ENCODE measurements around the gene CDRT15L2.
"Not testable (repeated sequence)": the region's sequence is repeated elsewhere in the genome, so short reads cannot be mapped to it uniquely, and the experiment has no call there.

CDRT15L2 gene

DNA sequence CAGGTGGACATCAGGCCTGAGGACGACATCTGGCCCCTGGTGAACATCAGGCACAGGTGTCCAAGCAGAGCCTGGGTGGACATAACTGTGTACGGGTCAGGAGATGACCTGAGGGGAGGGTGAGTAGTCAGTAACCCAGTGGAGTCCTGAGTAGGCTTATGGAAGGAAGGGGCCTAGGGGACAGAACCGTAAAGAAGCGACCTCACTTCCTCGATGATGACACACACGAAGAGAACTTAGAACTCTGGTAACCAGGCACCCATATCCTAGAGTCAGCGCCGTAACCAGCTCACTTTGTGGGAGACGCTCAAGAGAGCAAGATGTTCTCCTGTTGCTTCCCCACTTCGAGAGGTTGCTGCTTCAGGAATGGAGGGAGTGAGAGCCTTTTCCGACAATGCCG lies at the start of gene CDRT15L2:
CDRT15L2 (plus strand) TSS at position 301 of the 400 bp plus-strand sequence; CDS start at position 321, 20 bp downstream.
- not testable (repeated sequence) for DNase-seq (ENCODE audit: low spot score)

DNA sequence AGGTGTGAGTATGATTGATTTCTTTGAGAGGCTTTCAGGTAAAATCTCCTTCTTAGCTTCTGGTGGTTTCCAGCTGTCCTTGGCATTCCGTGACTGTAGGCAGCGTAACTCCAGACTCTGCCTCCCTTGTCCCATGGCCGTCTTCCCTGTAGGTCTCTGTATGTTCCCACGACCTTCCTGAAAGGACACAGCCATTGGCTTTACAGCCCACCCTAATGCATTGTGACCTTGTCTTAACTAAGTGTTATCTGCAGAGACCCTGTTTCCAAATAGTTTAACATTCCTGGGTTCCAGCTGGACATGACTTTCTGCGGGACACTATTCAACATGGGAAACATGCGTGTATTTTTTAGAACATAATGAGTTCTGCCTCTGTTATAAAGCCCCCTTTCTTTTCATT lies 49.4 kb upstream of the CDRT15L2 start:
- not testable (repeated sequence) for DNase-seq (ENCODE audit: low spot score)

DNA sequence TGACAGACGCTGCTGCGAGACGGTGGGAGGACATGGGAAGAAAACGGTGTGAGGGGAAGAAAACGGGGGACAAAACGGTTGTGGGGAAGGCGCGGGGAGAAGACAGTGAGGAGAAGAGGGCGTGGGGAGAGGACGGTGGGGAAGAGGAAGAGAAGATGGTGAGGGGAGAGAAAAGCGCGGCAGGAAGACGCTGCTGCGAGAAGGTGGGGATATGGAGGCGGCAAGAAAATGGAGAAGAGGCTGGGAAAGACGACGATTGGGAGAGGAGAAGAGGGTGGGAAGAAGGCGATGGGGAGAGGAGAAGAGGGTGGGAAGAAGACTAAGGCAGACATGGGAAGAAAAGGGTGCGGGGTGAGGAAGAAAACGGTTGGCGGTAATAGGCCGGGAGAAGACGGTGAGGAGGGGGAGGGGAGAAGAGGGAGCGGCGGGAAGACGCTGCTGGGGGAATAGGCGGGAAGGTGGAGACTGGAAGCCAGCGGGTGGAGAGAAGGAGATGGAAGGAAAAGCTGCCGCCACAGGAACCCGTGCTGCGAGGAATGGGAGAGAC lies 46.9 kb upstream of the CDRT15L2 start:
- DNase-seq (ENCODE audit: low spot score): peak; percentile 4

DNA sequence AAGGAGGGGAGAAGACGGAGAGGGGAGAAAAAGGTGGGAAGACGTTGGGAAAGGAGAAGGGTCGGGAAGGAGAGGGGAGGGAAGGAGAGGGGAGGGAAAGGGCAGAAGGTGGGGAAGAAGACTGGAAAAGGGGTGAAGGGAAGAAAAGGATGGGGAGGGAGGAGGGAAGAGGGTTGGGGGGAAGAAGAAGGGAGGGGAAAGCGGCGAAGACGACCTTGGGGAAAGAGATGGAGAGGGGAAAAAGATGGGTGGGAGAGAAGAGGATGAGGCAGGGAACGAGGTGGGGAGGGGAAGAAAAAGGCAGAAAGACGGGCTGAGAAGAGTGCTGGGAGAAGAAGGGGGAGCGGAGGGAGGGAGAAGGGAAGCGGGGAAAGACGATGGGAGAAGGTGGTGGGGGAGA lies 46.3 kb upstream of the CDRT15L2 start:
- not testable (repeated sequence) for DNase-seq (ENCODE audit: low spot score)

DNA sequence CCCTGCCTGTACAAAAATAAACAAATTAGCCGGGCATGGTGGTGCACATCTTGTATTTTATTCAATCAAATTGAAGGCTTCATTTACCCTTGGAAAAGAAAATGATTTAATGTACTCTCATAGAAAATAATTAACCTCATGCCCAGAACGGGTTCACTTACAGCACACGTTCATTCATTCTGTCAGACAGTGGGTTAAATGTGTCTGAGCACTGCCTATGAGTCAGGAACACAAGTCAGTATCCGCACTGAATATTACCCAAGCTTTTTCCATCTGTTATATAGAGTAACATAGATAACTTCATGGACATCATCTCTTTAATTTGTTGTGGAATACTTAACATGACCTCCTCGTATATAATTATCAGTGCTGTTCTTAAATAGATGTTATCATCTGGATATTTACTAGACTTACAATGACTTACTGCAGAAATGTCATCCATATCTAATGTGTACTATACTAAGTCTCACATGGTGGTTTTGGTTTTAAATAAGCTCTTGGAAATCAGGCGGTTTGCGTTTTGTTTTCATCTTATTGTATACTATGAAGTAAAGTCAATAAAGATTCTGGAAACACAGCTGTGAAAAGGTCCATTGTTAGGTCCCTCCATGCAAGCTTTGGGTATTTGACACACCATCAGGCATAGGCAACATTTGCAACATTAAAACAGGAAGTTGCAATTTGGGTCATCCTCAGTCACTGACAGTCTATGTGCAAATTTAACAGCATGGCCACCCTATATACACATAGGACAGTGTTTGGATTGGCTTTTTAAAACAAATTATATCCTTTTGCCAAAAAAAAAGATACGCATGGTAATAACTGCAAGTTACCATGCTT lies 44.6 kb upstream of the CDRT15L2 start:
- peak; percentile 1 for DNase-seq (ENCODE audit: low spot score)

DNA sequence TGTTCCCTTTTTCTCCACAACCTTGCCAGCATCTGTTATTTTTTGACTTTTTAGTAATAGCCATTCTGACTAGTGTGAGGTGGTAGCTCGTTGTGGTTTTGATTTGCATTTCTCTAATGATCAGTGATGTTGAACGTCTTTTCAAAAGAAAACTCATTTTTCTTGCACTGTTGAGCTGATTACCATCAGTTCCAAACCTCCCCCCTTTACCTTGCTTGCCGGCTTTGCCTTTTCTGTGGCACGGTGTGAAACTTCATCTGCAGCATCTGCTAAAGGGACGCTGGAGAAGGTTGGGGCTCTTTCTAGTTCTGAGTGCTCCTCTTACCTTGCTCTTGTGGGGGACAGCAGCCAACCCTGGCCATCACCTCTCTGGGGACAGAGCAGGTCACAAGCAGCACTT lies 39.1 kb upstream of the CDRT15L2 start:
- DNase-seq (ENCODE audit: low spot score): not testable (repeated sequence)

DNA sequence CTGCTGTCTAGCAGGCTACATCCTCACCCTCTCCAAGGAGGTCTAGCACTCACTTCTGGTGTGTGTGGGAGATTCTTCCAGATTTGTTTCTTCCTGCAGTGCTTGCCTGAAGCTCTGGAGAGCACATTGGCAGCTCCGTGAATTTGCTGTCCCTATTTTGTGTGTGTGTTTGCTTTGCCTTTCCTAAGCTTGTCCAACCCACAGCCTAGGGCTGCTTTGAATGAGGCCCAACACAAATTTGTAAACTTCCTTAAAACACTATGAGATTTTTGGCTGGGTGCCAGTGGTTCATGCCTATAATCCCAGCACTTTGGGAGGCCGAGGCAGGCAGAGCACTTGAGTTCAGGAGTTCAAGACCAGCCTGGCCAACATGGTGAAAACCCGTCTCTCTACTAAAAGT lies 38.7 kb upstream of the CDRT15L2 start:
- DNase-seq (ENCODE audit: low spot score): not testable (repeated sequence)

DNA sequence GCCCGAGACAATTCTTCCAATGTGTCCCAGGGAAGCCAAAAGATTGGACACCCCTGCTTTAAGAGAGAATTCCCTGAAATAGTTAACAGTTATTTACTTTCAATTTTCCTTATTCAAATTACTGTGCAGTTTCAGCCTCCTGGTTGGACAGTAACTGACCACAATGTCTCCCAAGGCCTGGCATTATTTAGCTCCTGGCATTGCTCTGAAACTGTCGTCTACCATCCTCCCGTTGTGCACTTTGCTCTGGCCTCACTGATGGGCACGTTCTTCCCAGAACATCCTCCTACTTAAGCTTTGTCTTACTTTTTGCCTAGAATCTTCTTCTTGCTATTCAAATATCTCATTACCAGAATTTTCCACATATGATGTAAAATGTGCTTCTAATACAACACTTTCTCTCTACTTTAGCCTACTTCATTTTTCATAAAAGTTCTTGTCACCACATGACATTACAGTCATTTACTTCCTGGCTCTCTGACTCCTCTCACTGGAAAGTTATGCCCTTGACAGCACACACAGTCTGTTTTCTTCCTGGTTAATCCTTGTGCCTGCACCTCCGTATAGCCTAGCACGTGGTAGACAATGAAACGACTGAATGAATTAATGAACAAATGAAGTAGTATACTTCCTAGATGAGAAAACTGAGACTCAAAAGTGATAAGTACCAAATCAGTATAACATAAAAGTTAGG lies 37.5 kb upstream of the CDRT15L2 start:
- not testable (repeated sequence) for DNase-seq (ENCODE audit: low spot score)

DNA sequence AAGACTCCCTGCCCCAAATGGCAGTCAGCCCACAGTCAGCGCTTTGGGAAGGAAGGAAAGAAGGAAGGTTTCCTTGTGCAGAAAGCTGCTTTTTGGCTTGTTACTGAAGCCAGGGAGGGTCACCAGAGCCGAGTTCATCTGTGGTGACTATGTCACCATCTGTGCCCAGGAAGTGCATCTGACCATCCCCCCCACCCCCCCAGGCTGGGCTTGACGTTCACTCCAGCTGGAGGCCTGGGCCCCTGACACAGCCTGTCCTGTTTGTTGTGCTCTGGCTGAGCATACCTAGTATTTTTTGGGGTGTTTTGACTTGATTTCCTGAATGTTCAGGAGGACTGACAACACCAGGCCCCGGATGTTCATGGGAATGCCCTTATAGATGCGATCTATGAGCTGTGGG lies 31.6 kb upstream of the CDRT15L2 start:
- not testable (repeated sequence) for DNase-seq (ENCODE audit: low spot score)

DNA sequence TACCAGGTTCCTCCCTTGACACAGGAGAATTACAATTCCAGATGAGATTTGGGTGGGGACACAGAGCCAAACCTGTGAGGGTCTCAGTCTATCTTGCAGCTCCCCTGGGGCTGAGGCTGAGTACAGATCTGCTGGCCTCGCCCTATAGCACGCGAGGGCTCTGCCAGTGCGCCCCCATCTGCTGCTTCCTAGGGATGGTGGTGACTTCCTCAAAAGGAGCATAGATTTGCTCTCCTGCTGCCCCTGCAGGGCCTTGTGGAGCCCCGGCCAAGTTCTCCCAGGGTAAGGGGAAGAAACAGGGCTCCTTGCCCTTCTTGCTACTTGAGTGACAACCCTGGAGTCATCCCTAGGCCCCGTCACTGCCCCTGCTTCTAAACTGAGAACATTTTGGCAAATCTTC lies 26.6 kb upstream of the CDRT15L2 start:
- DNase-seq (ENCODE audit: low spot score): not testable (repeated sequence)

DNA sequence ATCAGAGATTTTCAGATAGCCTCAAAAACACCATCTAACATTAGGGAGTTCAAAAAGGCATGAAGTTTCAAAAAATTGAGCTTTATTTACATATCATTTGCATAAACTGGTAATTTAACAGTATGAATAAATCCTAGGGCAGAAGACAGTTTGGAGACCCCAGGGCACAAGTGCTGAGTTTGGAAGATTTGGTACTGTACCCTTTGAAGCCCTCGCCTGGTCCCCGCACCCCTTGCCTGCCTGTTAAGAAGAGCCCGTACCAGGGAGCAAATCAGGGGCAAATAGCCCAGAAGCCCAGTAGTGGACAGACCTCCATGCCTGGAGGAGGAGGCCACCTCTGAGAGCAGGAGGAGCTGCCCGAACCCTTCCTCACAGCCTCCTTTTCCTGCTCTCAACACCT lies 24.8 kb upstream of the CDRT15L2 start:
- DNase-seq (ENCODE audit: low spot score): not testable (repeated sequence)

DNA sequence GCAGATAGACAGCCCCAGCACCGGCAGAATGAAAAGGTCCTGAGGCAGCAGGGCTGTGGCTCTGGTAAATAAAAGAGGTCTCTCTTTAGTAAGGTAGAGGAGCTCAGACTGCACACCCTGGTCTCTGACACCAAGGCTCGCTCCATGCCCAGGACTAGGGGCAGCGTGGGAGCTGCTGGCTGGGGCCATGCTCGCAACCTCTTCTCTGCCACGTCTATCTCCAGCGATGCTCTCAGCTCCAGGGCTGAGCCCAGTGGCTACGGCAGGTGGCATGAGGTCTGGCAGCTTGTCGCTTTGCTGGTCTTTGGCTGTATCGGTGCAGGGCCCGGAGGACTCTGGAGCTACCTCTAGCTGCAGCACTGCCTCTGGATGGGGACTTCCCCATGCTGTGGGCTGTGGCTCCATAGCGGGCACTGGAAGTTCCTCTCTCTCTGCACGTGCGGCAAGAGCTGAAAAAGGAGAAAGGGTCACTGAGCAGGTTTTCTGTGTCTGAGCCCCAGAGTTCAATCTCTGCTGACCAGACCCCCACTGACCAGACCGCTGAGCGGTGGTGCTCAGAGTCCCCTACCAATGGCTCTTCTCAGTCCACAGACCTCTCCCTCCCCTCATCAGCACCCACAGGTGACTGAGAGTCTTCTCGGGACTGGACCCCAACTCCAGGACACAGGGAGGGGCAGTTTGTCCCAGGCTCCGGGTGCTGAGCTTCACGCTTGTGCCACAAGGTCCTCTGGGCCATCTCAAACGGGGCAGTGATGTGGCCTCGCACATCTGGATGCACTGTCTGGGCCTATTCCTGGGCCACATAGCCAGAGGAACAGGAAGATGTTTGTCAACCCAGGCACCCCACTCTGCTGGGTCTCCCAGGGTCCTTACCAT lies 24.2 kb upstream of the CDRT15L2 start:
- DNase-seq (ENCODE audit: low spot score): not testable (repeated sequence)

DNA sequence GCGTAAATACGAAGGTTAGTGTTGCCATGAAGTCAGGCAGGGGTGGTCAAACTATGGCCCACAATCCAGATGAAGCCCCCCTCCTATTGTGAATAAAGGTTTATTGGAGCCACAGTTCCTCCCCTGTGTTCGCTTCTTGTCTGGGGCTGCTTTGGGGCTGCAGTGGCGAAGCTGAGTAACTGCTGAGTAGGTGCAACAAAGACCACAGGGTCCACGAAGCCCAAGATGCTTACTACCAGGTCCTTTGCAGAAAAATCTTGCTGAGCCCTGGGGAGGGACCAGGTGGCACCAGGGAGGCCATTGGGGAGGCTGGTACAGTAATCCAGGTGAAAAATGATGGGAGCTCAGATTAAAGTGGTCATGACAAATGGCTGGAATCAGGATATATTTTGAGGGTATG lies 21.4 kb upstream of the CDRT15L2 start:
- DNase-seq (ENCODE audit: low spot score): not testable (repeated sequence)

DNA sequence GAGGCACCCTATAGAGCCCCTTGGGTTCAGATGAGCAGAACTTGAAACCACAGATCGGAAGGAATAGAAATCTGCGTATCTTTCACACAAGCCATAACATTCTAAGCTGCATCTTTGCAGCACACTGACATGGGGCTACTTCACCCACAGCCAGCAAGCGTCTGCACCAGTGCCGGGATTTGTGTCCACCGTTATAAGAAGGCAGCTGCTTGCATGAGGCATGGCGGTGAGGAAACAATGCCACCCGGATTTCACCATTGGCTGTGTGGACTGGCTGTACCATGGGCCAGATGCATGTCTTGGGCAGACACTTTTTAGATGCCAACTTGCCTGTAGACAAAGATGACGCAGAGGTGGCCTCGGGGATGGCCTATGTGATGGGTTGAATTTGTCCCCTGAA lies 20.5 kb upstream of the CDRT15L2 start:
- DNase-seq (ENCODE audit: low spot score): not testable (repeated sequence)

DNA sequence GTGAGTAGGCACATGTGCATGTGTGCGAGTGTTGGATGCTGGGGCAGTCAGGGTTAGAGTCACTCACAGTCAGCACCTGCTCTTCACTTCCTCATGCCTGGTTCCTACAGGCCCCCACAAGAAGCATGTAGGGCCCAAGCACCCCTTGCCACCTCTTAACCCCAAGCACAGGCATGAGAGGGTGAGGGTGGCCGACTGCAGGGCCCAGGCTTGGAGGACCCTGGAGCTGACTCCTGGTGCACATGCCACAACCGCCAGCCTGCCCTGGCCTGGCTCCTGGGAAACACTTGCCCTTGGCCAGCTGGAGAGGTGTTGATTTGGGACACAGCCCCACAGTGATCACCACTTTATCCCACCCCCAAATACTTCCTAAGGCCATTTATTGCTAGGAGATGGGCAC lies 16.9 kb upstream of the CDRT15L2 start:
- DNase-seq (ENCODE audit: low spot score): no peak

DNA sequence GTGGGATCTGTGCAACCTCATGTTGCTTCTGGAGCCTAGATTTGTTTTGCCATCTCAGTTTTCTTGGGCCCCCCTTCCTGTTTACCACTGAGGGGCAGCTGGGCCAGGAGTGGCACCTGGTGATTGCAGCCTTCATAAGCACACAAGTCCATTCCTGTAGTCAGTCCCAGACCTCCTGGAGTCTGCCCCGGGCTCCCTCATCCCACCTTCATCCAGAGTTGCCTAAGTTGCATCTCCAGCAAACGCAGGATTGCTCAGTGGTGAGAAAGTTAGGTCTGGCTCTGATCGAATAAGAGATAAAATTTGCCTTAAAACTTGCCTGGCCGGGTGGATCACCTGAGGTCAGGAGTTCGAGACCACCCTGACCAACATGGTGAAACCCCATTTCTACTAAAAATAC lies 14.3 kb upstream of the CDRT15L2 start:
- DNase-seq (ENCODE audit: low spot score): not testable (repeated sequence)

DNA sequence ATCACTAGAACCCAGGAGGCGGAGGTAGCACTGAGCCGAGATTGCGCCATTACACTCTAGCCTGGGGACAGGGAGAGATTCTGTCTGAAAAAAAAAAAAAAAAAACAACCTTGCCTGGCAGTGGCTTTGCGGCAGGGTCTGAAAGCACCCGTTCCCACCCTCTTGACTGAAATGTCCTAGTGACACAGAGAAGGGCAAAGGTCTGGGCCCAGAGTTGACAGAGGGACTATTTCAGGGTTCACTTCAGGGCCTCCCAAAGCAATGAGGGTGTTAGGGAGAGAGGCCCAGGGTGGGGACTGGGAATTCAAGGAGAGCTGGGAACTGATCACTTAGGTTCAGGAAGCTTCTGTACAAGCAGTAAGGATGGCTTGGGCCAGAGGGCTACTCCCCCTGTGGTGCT lies 13.8 kb upstream of the CDRT15L2 start:
- DNase-seq (ENCODE audit: low spot score): no peak

DNA sequence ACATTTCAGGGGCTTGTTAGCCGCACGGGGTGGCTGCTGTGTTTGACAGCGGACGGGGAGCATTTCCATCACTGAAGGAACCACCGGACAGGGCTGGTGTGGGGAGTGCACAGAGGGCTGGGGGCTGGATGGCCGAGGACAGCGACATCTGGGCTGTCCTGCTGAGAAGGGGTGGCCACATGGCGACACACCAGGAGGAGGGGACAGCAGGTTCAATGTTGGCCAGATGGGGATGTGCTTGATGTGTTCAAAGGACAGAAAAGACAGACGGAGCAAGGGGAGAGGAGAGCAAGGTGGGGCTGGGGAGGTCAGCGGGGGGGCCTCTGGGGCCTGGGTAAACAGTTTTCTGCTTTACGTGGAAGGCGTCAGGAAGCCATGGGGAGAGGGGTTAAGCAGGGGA lies 12.8 kb upstream of the CDRT15L2 start:
- DNase-seq (ENCODE audit: low spot score): not testable (repeated sequence)

DNA sequence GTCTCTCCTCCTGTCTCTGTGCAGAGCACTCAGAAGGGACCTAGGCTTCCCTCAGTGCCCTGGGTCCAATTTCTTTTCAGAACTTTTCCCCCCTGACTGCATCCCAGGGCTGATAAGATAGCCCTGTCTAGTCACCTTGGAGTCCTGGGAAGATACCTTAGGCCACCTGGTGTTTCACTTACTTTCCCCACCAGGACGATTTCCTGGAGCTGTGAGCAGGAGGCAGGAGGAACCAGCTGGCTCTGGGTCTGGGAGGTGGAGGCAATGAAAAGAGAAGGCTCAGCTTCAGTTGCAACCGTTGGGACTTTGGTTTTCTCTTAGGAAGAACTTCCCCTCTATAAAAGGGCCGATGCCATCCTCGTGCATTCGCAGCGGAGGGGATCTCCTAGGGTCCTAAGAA lies 12.1 kb upstream of the CDRT15L2 start:
- not testable (repeated sequence) for DNase-seq (ENCODE audit: low spot score)

DNA sequence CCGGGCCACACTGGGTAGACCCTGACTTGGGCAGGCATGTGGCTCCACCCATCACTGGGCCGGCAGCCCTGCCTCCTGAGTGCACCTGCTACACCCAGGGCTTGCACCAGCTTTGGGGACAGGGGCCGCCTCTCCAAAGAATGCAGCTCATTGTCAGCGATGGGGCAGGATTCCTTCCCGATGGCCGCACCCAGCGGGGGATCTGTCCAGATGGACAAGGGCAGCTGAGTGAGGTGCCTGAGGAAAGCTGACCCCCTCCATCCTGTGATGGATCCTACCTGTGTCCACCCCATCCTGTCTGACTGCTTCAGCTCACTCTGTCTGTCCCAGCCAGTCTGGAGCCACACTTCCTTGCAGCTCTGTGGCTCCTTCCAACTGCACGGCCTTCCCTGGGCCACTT lies 10.9 kb upstream of the CDRT15L2 start:
- not testable (repeated sequence) for DNase-seq (ENCODE audit: low spot score)

DNA sequence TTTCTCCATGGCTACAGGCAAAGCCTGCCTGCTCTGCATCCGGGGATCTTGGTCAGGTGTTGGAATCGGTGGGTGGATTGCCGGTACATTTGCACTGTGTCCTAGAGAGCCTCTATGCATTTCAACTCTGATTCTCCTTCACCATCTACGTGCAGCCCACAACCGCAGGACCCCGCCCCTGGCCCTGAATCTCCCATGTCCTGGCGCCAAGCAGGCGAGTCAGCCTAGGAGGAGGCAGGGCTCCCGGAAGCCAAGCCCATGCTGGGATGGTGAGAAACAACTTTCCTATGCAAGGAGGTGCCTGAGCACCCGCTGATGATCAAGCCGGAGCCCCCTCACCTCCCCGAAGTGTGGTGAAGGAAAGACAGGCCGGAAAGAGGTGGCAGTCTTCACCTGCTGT lies 7.9 kb upstream of the CDRT15L2 start:
- not testable (repeated sequence) for DNase-seq (ENCODE audit: low spot score)

DNA sequence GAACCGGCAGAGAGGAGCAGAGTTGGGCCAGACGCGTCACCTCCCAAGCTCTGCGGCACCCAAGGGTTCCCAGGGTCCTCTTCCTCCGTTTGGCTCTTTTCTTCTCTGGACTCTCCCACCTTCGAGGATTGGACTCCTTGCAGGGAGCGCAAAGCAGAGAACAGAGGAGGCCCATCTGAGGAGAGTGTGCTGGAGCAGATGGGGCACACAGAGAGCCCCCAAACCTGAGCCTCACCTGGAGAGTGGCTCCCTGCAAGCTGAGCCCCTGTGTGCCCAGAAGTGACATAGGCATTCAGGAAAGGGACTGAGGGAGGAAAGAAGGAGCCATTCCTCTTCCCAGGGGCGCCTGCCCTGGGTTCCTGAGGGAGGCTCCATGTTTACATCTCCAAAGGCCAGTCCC lies 6.3 kb upstream of the CDRT15L2 start:
- not testable (repeated sequence) for DNase-seq (ENCODE audit: low spot score)

Measured in Ammon's horn (tissue), 1 donor.